GM19463 (cell line): Measurements from ENCODE around the gene ZNF644.
"Not testable (repeated sequence)": the region's sequence is repeated elsewhere in the genome, so short reads cannot be mapped to it uniquely, and the experiment has no call there.

Experiments used
- ATAC-seq: cut with Tn5 transposase; IDR thresholded peaks from one replicate; pipeline ENCODE4 v1.9.1; 2021; ENCODE audit warnings: mild to moderate bottlenecking, moderate library complexity; ENCODE audit not compliant: unreplicated experiment

ZNF644 gene

DNA sequence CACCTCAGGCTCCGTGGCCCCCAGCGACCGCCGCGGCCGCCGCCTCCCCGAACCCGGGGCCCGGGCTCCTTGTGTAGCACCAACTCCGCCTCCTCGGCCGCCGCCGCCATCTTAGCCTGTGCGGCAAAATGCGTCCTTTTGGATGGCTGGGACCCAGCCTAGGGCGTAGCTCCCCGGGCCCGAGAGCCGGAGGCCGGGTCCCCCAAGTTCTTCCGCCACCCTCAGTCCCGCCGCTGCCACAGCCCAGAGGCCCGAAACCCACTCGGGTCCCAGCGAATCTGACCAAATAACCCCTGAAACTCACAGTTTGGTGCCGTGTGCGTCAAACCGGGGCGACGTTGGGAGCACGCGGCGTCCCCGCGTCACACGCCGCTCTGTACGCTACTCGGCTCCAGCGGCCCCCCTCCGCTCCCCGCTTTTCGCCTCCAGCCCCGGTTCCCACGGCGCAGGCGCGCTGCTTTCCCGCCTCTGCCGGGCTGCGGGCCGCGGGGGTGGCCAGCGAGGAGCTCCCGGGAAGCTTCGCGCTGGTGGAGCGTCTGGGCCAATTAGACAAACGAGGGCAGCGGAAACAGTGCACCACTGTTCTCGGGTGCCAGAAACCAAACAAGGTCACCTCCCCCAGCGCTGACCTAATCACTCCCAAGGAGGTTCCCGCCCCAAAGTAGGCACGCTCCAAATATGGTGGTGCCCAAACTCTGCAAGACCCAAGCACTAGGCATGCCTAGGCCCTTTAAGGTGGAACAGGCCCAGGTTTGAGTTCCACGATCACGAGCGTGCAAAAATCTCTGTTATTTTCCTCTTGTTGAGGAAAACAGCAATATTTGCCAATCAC, at the start of gene ZNF644:
ZNF644 (minus strand) TSS at position 350 of the 832 bp plus-strand sequence. CDS start 39,682 bp downstream, outside the sequence.
- peak; percentile 74 for ATAC-seq

GRCh38 chr1:91070298-91070697, 48.5 kb upstream of the ZNF644 start:
- no peak for ATAC-seq

GRCh38 chr1:91066538-91066937, 44.7 kb upstream of the ZNF644 start:
- ATAC-seq, result no peak

DNA sequence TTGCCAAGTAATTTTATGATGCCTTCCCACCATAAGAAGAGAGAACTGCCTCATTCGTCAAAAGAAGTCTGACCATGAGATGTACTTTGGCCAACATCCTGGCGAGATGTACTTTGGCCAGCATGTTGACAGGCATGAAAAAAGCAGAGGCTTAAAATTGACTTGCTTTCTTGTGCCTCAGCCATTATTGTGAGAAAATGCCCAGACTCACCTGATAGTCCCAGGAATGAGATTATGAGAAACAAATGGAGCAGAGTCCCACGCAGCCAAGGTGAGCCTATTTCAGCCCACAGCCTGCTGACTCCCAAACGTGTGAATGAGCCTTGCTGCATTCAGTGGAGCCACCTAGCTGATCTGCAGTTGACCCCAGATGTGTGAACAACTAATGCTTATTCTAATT, 43.5 kb upstream of the ZNF644 start:
- no peak for ATAC-seq

DNA sequence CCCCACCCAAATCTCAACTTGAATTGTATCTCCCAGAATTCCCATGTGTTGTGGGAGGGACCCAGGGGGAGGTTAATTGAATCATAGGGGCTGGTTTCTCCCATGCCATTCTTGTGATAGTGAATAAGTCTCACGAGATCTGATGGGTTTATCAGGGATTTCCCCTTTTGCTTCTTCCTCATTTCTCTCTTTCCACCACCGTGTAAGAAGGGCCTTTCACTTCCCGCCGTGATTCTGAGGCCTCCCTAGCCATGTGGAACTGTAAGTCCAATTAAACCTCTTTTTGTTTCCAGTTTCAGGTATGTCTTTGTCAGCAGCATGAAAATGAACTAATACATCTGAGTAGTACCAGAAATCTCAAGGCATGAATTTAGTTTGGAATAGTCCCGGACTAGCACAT, 41.6 kb upstream of the ZNF644 start:
- not testable (repeated sequence) for ATAC-seq

DNA sequence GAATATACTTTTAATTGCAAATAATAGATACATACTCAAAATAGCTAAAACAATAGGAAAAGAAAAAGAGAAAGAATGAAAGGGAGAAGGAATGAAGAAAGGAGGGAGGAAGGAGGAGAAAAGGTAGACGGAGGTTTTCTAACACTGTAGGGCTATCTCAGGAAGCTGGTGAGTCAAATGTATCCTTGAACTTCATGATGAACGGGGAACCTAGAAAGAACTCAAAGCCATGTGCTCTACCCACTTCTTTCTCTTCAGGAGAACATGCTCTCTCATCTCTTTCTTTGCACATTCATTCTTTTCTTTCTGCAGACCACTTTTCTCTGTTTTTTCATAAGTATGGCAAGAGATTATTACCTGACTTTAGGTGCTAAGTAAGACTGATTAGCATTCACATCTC, 37.3 kb upstream of the ZNF644 start:
- ATAC-seq, result no peak

DNA sequence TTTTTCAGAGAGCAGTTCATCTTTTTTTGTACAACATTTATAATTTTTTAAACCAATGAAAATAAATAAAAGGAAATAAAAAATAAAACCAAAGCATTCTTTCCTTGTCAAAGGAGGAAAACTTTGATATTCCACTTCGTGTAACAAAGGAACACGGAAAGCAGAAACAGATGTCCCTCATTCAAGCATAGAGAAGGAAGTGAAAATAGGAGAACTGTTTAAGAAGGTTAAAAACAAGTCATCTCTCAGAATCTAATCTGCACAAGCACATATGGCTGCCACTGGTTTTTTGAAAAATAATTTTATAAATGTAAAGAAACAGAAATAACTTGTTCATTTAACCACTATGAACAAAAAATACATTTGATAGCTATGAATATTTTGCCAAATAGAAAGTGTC, 35.9 kb upstream of the ZNF644 start:
- ATAC-seq, result no peak

DNA sequence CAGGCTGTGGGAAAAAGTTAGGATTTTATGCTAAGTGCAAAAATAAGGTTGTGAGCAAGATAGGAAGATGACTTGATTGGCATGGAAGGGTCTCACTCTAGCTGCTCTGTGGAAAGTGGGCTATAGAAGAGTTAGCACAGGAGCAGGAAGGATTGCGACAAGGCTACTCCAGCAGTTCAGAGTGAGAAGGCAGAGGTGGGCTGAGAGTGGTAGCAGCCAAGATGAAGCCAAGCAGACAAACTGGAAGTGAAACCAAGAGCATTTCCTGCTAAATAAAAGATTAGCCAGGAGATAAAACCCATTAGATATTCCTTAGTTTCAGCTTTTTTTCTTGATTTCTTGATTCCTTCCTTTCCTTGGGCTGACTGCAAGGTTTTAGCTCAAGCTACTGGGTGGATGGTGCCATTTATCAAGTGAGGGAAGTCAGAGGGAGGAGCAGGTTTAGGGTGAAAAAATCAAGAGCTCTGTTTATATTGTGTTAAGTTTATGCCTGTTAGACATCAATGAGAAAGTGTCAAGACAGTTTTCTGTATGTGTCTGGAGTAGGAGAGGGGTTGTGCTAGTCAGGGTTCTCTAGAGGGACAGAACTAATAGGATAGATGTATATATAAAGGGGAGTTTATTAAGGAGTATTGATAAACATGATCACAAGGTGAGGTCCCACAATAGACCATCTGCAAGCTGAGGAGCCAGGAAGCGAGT, 33.1 kb upstream of the ZNF644 start:
- ATAC-seq, result peak; percentile 86

DNA sequence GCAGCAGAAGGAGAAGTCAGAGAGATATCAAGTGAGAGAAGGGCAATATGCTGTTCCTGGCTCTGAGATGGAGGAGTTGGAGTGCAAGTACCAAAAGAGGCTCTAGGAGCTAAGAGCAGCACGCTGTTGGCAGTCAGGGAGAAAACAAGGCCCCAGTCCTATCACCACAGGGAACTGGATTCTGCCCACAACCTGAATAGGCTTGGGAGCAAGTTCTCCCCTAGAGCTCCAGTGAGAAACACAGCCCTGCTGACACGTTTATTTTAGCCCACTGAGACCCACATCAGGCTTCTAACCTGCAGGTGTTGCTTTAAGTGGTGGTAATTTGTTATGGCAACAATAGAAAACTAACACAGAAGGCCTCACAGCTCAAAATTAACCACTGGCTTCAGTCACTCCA, 31.8 kb upstream of the ZNF644 start:
- no peak for ATAC-seq

DNA sequence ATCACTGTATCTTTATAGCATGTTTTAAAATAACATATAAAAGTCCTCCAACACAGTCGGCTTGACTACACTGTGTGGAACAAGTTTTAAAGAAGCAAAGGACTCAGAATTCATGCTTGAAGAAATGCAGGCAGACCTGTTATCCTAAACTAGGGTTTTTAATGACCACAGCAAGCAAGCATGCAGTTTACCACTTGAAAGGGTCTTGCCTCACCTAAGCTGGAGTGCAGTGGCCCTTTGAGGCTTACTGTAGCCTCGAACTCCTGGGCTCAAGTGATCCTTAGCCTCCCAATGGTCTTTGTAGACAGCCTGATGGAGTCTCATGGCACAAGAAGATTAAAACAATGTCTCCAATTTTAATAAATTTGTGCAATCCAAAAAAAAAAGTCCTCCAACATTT, 27.7 kb upstream of the ZNF644 start:
- not testable (repeated sequence) for ATAC-seq

DNA sequence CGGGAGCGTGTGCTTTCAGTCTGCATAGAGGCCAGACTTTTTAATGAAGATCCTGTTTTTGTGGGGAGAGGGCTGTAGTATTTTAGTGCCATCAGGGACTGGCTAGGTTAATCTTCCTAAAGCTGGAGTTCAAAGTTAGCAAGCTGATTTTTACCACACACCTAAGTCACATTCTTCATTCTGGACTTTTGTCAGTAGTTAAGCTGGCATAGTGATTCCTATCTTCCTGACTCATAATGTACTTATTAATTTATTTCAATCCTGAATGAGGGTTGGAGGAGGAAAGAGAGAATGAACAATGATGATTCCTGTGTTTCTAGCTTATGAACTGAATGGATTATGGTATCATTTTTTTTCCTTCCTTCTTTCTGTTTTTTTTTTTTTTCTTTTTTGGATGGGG, 24.9 kb upstream of the ZNF644 start:
- no peak for ATAC-seq

- no peak for ATAC-seq
Observed at GRCh38 chr1:91045284-91045683, 23.4 kb upstream of the ZNF644 start.

- ATAC-seq, result not testable (repeated sequence)
Observed at GRCh38 chr1:91044776-91045175, 22.9 kb upstream of the ZNF644 start.

- ATAC-seq, result not testable (repeated sequence)
Observed at GRCh38 chr1:91042372-91042771, 20.5 kb upstream of the ZNF644 start.

DNA sequence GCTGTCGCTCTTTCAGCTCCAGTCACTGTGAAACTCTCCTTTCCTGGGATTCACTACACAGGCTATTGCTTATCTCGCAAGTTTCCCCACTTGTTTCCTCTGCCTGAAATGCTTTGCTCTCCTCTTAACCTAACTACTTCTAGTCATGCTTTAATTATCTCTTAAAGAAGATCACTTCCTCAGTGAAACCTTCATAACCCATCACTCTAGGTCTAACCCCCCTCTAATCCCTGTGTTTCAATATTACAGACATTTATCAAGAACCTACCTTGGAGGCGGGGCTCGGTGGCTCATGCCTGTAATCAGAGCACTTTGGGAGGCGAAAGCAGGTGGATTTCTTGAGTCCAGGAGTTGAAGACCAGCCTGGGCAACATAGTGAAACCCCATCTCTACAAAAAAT, 16.7 kb upstream of the ZNF644 start:
- no peak for ATAC-seq

- no peak for ATAC-seq
Observed at GRCh38 chr1:91036894-91037829, 15.3 kb upstream of the ZNF644 start.

GRCh38 chr1:91032349-91032748, 10.5 kb upstream of the ZNF644 start:
- no peak for ATAC-seq

GRCh38 chr1:91031081-91031480, 9.2 kb upstream of the ZNF644 start:
- ATAC-seq, result no peak

DNA sequence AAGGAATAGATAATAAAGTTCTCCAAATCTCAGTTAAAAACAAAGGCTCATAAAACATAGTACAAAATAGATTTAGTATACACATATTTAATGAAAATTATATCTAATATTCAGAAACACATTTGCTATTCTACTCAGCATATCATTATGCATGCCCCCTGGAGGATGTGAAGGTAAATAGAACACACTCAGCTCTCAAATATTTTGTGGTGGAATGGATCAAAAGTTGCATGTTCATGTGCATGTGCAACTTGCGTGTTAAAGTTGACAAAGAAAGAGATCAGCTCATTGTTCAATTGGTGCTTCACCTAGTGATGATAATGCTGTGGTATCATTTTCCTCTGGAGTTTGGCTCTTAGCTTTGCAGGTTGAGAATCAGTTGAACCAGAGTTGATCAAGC, 4.9 kb upstream of the ZNF644 start:
- ATAC-seq, result no peak

GRCh38 chr1:91026320-91026719, 4.5 kb upstream of the ZNF644 start:
- ATAC-seq, result no peak

DNA sequence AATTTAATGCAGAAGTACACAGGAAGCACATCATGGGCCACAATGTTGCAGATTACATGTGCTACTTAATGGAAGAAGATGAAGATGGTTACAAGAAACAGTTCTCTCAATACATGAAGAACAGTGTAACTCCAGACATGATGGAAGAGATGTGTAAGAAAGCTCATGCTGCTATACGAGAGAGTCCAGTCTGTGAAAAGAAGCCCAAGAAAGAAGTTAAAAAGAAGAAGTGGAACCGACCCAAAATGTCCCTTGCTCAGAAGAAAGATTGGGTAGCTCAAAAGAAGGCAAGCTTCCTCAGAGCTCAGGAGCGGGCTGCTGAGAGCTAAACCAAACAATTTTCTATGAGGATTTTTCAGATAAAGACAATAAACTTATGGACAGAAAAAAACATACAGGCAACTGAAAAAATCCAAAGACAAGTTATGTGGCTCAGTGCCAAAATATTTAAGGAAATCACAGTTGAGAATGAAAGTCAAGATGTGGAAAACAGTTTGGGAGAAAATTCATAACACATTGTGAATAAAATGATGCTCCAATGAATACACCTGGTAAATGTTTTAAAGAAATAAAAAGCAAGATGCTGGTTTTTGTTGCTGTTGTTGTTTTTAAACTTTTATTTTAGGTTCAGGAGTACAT, 2.8 kb upstream of the ZNF644 start:
- no peak for ATAC-seq
